Fibroblast of lung (primary cell): ENCODE measurements around the gene EYS. TPM values are rescaled to one million over a fixed set of nuclear protein-coding genes. Genes with fewer than 3 reads are reported as not detected.
"Not testable (repeated sequence)": the region's sequence is repeated elsewhere in the genome, so short reads cannot be mapped to it uniquely, and the experiment has no call there.

Experiments
- DNase-seq, 2 donors: peaks; one replicate each; pipeline versions ENCODE4 v3.0.0 to v3.0.0-alpha.2; 2010; ENCODE audit warnings: low read depth in 2 of 2
- H2AFZ ChIP-seq: 2 replicates; pipeline ENCODE4 v1.5.1; 2012; ENCODE audit warnings: low read length, control low read depth, inconsistent platforms
- H3K27ac ChIP-seq: 2 replicates; pipeline ENCODE4 v1.5.1; 2011; ENCODE audit warnings: low read length, control low read depth; ENCODE audit not compliant: insufficient read depth
- H3K27me3 ChIP-seq: 2 replicates; pipeline ENCODE4 v1.5.1; 2011; ENCODE audit warnings: mild to moderate bottlenecking, low read length; ENCODE audit not compliant: control insufficient read depth, insufficient read depth
- H3K36me3 ChIP-seq: 2 replicates; pipeline ENCODE4 v1.5.1; 2011; ENCODE audit warnings: low read length; ENCODE audit not compliant: control insufficient read depth, insufficient read depth
- H3K4me1 ChIP-seq: 2 replicates; pipeline ENCODE4 v1.5.1; 2011; ENCODE audit warnings: low read length; ENCODE audit not compliant: control insufficient read depth, insufficient read depth; ENCODE audit errors: extremely low read depth
- H3K4me2 ChIP-seq: 2 replicates; pipeline ENCODE4 v1.5.1; 2011; ENCODE audit warnings: low read length, control low read depth; ENCODE audit not compliant: insufficient read depth; ENCODE audit errors: extremely low read depth
- H3K4me3 ChIP-seq, 4 experiments: fragments of 200-600 bp in 1 of 4; sonication (generic) in 1 of 4; replicated peaks in 1 of 4; 2 replicates each; pipeline ENCODE4 v1.5.1; 2011 to 2016; ENCODE audit warnings: low read length in 4 of 4, low read depth in 3 of 4, mild to moderate bottlenecking in 3 of 4, control low read depth in 2 of 4, inconsistent platforms in 1 of 4, mixed read lengths in 1 of 4; ENCODE audit not compliant: insufficient read depth in 1 of 4; ENCODE audit errors: control extremely low read depth in 1 of 4
- H3K79me2 ChIP-seq: 2 replicates; pipeline ENCODE4 v1.5.1; 2012; ENCODE audit warnings: mild to moderate bottlenecking, low read length, inconsistent platforms; ENCODE audit not compliant: control insufficient read depth, insufficient read depth
- H3K9ac ChIP-seq: 2 replicates; pipeline ENCODE4 v1.5.1; 2011; ENCODE audit warnings: mild to moderate bottlenecking, low read length, control low read depth; ENCODE audit not compliant: insufficient read depth
- H3K9me3 ChIP-seq: 2 replicates; pipeline ENCODE4 v1.5.1; 2012; ENCODE audit warnings: low read depth, low read length; ENCODE audit not compliant: control insufficient read depth, insufficient read depth
- H4K20me1 ChIP-seq: 2 replicates; pipeline ENCODE4 v1.5.1; 2011; ENCODE audit warnings: low read length; ENCODE audit not compliant: control insufficient read depth, insufficient read depth; ENCODE audit errors: extremely low read depth
- EZH2 ChIP-seq: IDR thresholded peaks from 2 replicates; pipeline ENCODE4 v1.5.1; 2012; ENCODE audit warnings: low read length, control low read depth, mild to moderate bottlenecking; ENCODE audit errors: missing control alignments
- polyA plus RNA-seq, 2 donors: library from polyadenylated mRNA; depleted of rRNA in 1 of 2; stranded (reverse) in 1 of 2; unstranded in 1 of 2; fragments of >200 nt; gene quantifications; 2 replicates each; pipeline ENCODE4 v1.2.1, GENCODE V29; 2011 to 2012; ENCODE audit warnings: missing spikeins in 1 of 2
- total RNA-seq: library from RNA; depleted of rRNA; stranded (reverse); fragments of >200 nt; gene quantifications from 2 replicates; pipeline ENCODE4 v1.2.1, GENCODE V29; 2014
- TF ChIP-seq, protein P1 (sequence below), 2 donors: IDR thresholded peaks in 1 of 2; conservative IDR thresholded peaks in 1 of 2; 1 replicate in 1 of 2; 2 replicates in 1 of 2; pipeline ENCODE4 v1.5.1; 2011 to 2012; ENCODE audit warnings: low read length in 2 of 2, control low read depth in 1 of 2, inconsistent platforms in 1 of 2, low read depth in 1 of 2, mild to moderate bottlenecking in 1 of 2

Gene EYS
- total and polyA plus RNA-seq, 2 donors (not counting 1 experiment from before 2014, with no cell fraction given), result under 0.01 TPM; not detected in 1

GRCh38 chr6:63759605-63760105 is 1947.4 kb downstream of the EYS start:
- H3K4me1 ChIP-seq, result no peaks in the 10 kb centered on the region
- no peak overlapping the region for H3K4me3 ChIP-seq
- H2AFZ ChIP-seq, result no peak overlapping the region
- H3K27me3 ChIP-seq, result no peaks in the 10 kb centered on the region
- H3K4me2 ChIP-seq, result no peak overlapping the region
- H3K79me2 ChIP-seq, result no peaks in the 10 kb centered on the region
- no peaks in the 10 kb centered on the region for H3K36me3 ChIP-seq
- no peak overlapping the region for H3K9ac ChIP-seq
- TF ChIP-seq EZH2, result no peak
- TF ChIP-seq, protein P1, sequence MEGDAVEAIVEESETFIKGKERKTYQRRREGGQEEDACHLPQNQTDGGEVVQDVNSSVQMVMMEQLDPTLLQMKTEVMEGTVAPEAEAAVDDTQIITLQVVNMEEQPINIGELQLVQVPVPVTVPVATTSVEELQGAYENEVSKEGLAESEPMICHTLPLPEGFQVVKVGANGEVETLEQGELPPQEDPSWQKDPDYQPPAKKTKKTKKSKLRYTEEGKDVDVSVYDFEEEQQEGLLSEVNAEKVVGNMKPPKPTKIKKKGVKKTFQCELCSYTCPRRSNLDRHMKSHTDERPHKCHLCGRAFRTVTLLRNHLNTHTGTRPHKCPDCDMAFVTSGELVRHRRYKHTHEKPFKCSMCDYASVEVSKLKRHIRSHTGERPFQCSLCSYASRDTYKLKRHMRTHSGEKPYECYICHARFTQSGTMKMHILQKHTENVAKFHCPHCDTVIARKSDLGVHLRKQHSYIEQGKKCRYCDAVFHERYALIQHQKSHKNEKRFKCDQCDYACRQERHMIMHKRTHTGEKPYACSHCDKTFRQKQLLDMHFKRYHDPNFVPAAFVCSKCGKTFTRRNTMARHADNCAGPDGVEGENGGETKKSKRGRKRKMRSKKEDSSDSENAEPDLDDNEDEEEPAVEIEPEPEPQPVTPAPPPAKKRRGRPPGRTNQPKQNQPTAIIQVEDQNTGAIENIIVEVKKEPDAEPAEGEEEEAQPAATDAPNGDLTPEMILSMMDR (conservative IDR thresholded peaks at IDR 0.05 in 1 of 2, IDR thresholded peaks at IDR 0.05 in 1 of 2; ENCODE audit: low read depth in 1 of 2, low read length in 2 of 2), result no peak
- no peak overlapping the region for H3K27ac ChIP-seq
- H3K9me3 ChIP-seq, result no peaks in the 10 kb centered on the region
- no peaks in the 10 kb centered on the region for H4K20me1 ChIP-seq
- no peak for DNase-seq

GRCh38 chr6:63757826-63758225 is 1949.2 kb downstream of the EYS start:
- TF ChIP-seq EZH2, result no peak
- TF ChIP-seq, protein P1 (conservative IDR thresholded peaks at IDR 0.05 in 1 of 2, IDR thresholded peaks at IDR 0.05 in 1 of 2; ENCODE audit: low read depth in 1 of 2, low read length in 2 of 2), result no peak
- no peak overlapping the region for H3K4me2 ChIP-seq
- H3K79me2 ChIP-seq, result no peaks in the 10 kb centered on the region
- H3K36me3 ChIP-seq, result no peaks in the 10 kb centered on the region
- H3K27me3 ChIP-seq, result no peaks in the 10 kb centered on the region
- H3K9me3 ChIP-seq, result no peaks in the 10 kb centered on the region
- H4K20me1 ChIP-seq, result no peaks in the 10 kb centered on the region
- no peaks in the 10 kb centered on the region for H3K4me1 ChIP-seq
- no peak overlapping the region for H3K9ac ChIP-seq
- H3K27ac ChIP-seq, result no peak overlapping the region
- H2AFZ ChIP-seq, result no peak overlapping the region
- no peak for DNase-seq
- no peak overlapping the region for H3K4me3 ChIP-seq

- not testable (repeated sequence) for H3K27ac ChIP-seq, H3K4me3 ChIP-seq, H2AFZ ChIP-seq, H3K27me3 ChIP-seq, H3K36me3 ChIP-seq, H3K9ac ChIP-seq, H3K4me1 ChIP-seq, H4K20me1 ChIP-seq, H3K9me3 ChIP-seq, DNase-seq, H3K79me2 ChIP-seq, H3K4me2 ChIP-seq
Observed at GRCh38 chr6:63757275-63757674, 1949.8 kb downstream of the EYS start.
